Testis (tissue), 3 donors: ENCODE measurements around the gene COL25A1. TPM values are rescaled to one million over a fixed set of nuclear protein-coding genes. Genes with fewer than 3 reads are reported as not detected.

ENCODE experiments used
- DNase-seq: peaks from one replicate; pipeline ENCODE4 v3.0.0-alpha.2; 2019
- H3K27ac ChIP-seq, 2 donors: fragments of 200-600 bp; sonication (generic); one replicate each; pipeline ENCODE4 v1.5.1; 2019
- H3K27me3 ChIP-seq: fragments of 200-600 bp; sonication (generic); one replicate; pipeline ENCODE4 v1.5.1; 2019
- H3K36me3 ChIP-seq: fragments of 200-600 bp; sonication (generic); one replicate; pipeline ENCODE4 v1.5.1; 2017; ENCODE audit warnings: low read depth; ENCODE audit errors: missing control alignments
- H3K4me1 ChIP-seq: fragments of 200-600 bp; sonication (generic); one replicate; pipeline ENCODE4 v1.5.1; 2019
- H3K4me3 ChIP-seq, 2 donors: fragments of 200-600 bp; sonication (generic); one replicate each; pipeline ENCODE4 v1.5.1; 2017 to 2019
- H3K9me3 ChIP-seq: fragments of 200-600 bp; sonication (generic); one replicate; pipeline ENCODE4 v1.5.1; 2017
- CTCF ChIP-seq, 3 experiments: fragments of 450-650 bp in 2 of 3; fragments of 200-600 bp in 1 of 3; sonication (generic) in 1 of 3; IDR thresholded peaks; one replicate each; pipeline ENCODE4 v1.5.1; 2016 to 2019; ENCODE audit warnings: antibody characterized with exemption in 3 of 3, mild to moderate bottlenecking in 2 of 3, moderate library complexity in 1 of 3
- POLR2A ChIP-seq: fragments of 450-650 bp; IDR thresholded peaks from one replicate; pipeline ENCODE4 v1.6.1; 2017; ENCODE audit warnings: antibody characterized with exemption, mild to moderate bottlenecking, moderate library complexity
- WGBS, 2 donors: methylation state at CpG; one replicate each; pipeline ENCODE4 v1.1.5; 2018; 5-methylcytosine and 5-hydroxymethylcytosine counted together
- intact Hi-C: fragments of 100-400 bp; cut with DNase I; formaldehyde crosslinking; loops from one replicate; pipeline ENCODE4 v1.15.1; 2023; ENCODE audit warnings: low total_unique reads
- polyA plus RNA-seq: library from polyadenylated mRNA; stranded (reverse); fragments of 350-450 nt; fragmentation: Illumina TruSeq; extraction: RNeasy Lipid Tissue Mini Kit (QIAGEN cat#74804); gene quantifications from one replicate; pipeline ENCODE4 v1.2.3, GENCODE V29; 2014; ENCODE audit warnings: low read depth, low replicate concordance; ENCODE audit not compliant: insufficient read depth
- total RNA-seq, 2 donors: library from RNA; depleted of rRNA; stranded (reverse); fragments of >200 nt; gene quantifications; one replicate each; pipeline ENCODE4 v1.2.3, GENCODE V29; 2016

The COL25A1 gene
- total and polyA plus RNA-seq, 3 donors from 2014 or later: 11.7 to 19.2 (median 17.2) TPM

GRCh38 chr4:109207061-109207460, 95.4 kb downstream of the COL25A1 start:
- Histone ChIP-seq H3K9me3 (no peaks in the 10 kb centered on the region), H3K4me3 (no peak overlapping the region), H3K27me3 (no peaks in the 10 kb centered on the region), H3K4me1 (no peaks in the 10 kb centered on the region), H3K27ac (no peak overlapping the region), H3K36me3 (no peaks in the 10 kb centered on the region)
- WGBS, 2 donors: 90 to 93% methylated on average over 1 of the region's 1 CpG
- intact Hi-C loops: no loop called here
- TF ChIP-seq POLR2A (no peak), CTCF (IDR thresholded peaks at IDR 0.05) (no peak)
- DNase-seq: no peak

- Histone ChIP-seq H3K4me1 (no peaks in the 10 kb centered on the region), H3K4me3 (no peak overlapping the region), H3K27ac (no peak overlapping the region), H3K36me3 (no peaks in the 10 kb centered on the region), H3K9me3 (no peaks in the 10 kb centered on the region), H3K27me3 (no peaks in the 10 kb centered on the region)
- no peak for TF ChIP-seq CTCF (IDR thresholded peaks at IDR 0.05)
- TF ChIP-seq POLR2A: no peak
- DNase-seq: no peak
- intact Hi-C loops: no loop called here
- WGBS, 2 donors: 70 to 72% methylated on average over 4 of the region's 4 CpGs
These were observed 95.8 kb downstream of the COL25A1 start for GRCh38 chr4:109206620-109207019.

- TF ChIP-seq CTCF (IDR thresholded peaks at IDR 0.05) (no peak), POLR2A (no peak)
- intact Hi-C loops: no loop called here
- H3K4me1 ChIP-seq: no peaks in the 10 kb centered on the region
- no peaks in the 10 kb centered on the region for H3K9me3 ChIP-seq
- 76 to 86% methylated on average over 5 of the region's 5 CpGs for WGBS, 2 donors
- H3K36me3 ChIP-seq: no peaks in the 10 kb centered on the region
- H3K27me3 ChIP-seq: no peaks in the 10 kb centered on the region
- no peak overlapping the region for H3K4me3 ChIP-seq
- H3K27ac ChIP-seq: no peak overlapping the region
- no peak for DNase-seq
These were observed 97.3 kb downstream of the COL25A1 start for GRCh38 chr4:109205186-109205585.

- Histone ChIP-seq H3K36me3 (no peaks in the 10 kb centered on the region), H3K9me3 (no peaks in the 10 kb centered on the region), H3K4me1 (no peaks in the 10 kb centered on the region), H3K27me3 (no peaks in the 10 kb centered on the region), H3K4me3 (no peak overlapping the region), H3K27ac (no peak overlapping the region)
- WGBS, 2 donors: 85 to 91% methylated on average over 1 of the region's 1 CpG
- DNase-seq: no peak
- TF ChIP-seq POLR2A (no peak), CTCF (IDR thresholded peaks at IDR 0.05) (no peak)
- intact Hi-C loops: no loop called here
These were observed 102.9 kb downstream of the COL25A1 start for GRCh38 chr4:109199585-109199984.

- no peaks in the 10 kb centered on the region for H3K9me3 ChIP-seq
- TF ChIP-seq CTCF (IDR thresholded peaks at IDR 0.05) (no peak), POLR2A (no peak)
- H3K4me3 ChIP-seq: no peak overlapping the region
- intact Hi-C loops: no loop called here
- H3K27me3 ChIP-seq: no peaks in the 10 kb centered on the region
- no peaks in the 10 kb centered on the region for H3K4me1 ChIP-seq
- DNase-seq: no peak
- H3K36me3 ChIP-seq: no peaks in the 10 kb centered on the region
- no peak overlapping the region for H3K27ac ChIP-seq
- WGBS, 2 donors: 85% methylated on average over 1 of the region's 1 CpG
These were observed 106.8 kb downstream of the COL25A1 start for GRCh38 chr4:109195646-109196045.
